Glutamatergic neuron (in vitro differentiated cells): Measurements from ENCODE around the gene MTMR2. TPM values are rescaled to one million over a fixed set of nuclear protein-coding genes. Genes with fewer than 3 reads are reported as not detected.

Experiments
- DNase-seq: peaks from one replicate; pipeline ENCODE4 v3.0.0; 2022
- H3K27ac Mint-ChIP-seq: one replicate; pipeline ENCODE4 v1.8.0; 2020; ENCODE audit warnings: mild to moderate bottlenecking, mixed read lengths, inconsistent platforms; ENCODE audit not compliant: unreplicated experiment
- H3K27me3 Mint-ChIP-seq: one replicate; pipeline ENCODE4 v1.8.0; 2020; ENCODE audit warnings: mild to moderate bottlenecking, moderate library complexity, mixed read lengths, inconsistent platforms; ENCODE audit not compliant: unreplicated experiment
- H3K36me3 Mint-ChIP-seq: one replicate; pipeline ENCODE4 v1.8.0; 2020; ENCODE audit warnings: mild to moderate bottlenecking, mixed read lengths, inconsistent platforms; ENCODE audit not compliant: unreplicated experiment
- H3K4me1 Mint-ChIP-seq: one replicate; pipeline ENCODE4 v1.8.0; 2020; ENCODE audit warnings: mild to moderate bottlenecking, low read depth, mixed read lengths, inconsistent platforms; ENCODE audit not compliant: unreplicated experiment
- H3K4me3 Mint-ChIP-seq: one replicate; pipeline ENCODE4 v1.8.0; 2020; ENCODE audit warnings: mild to moderate bottlenecking, mixed read lengths, inconsistent platforms; ENCODE audit not compliant: unreplicated experiment
- H3K9me3 Mint-ChIP-seq: one replicate; pipeline ENCODE4 v1.8.0; 2020; ENCODE audit warnings: mild to moderate bottlenecking, moderate library complexity, mixed read lengths, inconsistent platforms; ENCODE audit not compliant: unreplicated experiment
- CTCF ChIP-seq: fragments of 200-600 bp; sonication (generic); IDR thresholded peaks from one replicate; pipeline ENCODE4 v1.5.0; 2021; ENCODE audit not compliant: partially characterized antibody, unreplicated experiment
- total RNA-seq: library from RNA; stranded (reverse); fragmentation: NEBNext Ultra II Directional; extraction: Animal tissue kit (Norgen Biotek cat#: 25700); gene quantifications from one replicate; pipeline ENCODE4 v1.2.1, GENCODE V29; 2021; ENCODE audit not compliant: unreplicated experiment

Gene MTMR2
- total RNA-seq, 1 donor from 2014 or later: 47.4 TPM

- Mint-ChIP-seq H3K4me3 (no peak overlapping the region), H3K27ac (no peak overlapping the region), H3K9me3 (no peaks in the 10 kb centered on the region), H3K27me3 (no peaks in the 10 kb centered on the region), H3K36me3 (no peaks in the 10 kb centered on the region), H3K4me1 (no peaks in the 10 kb centered on the region)
- no peak for TF ChIP-seq CTCF
- no peak for DNase-seq
Measured at GRCh38 chr11:95888852-95889251, 35.1 kb downstream of the MTMR2 start.

- H3K4me1 Mint-ChIP-seq: no peaks in the 10 kb centered on the region
- H3K27ac Mint-ChIP-seq: no peak overlapping the region
- H3K9me3 Mint-ChIP-seq: no peaks in the 10 kb centered on the region
- H3K36me3 Mint-ChIP-seq: no peaks in the 10 kb centered on the region
- H3K27me3 Mint-ChIP-seq: no peaks in the 10 kb centered on the region
- DNase-seq: no peak
- H3K4me3 Mint-ChIP-seq: no peak overlapping the region
- no peak for TF ChIP-seq CTCF
Measured at GRCh38 chr11:95888439-95888838, 35.5 kb downstream of the MTMR2 start.

GRCh38 chr11:95886462-95886861, 37.4 kb downstream of the MTMR2 start:
- H3K27me3 Mint-ChIP-seq: no peaks in the 10 kb centered on the region
- H3K9me3 Mint-ChIP-seq: no peaks in the 10 kb centered on the region
- TF ChIP-seq CTCF: no peak
- no peak overlapping the region for H3K27ac Mint-ChIP-seq
- no peaks in the 10 kb centered on the region for H3K4me1 Mint-ChIP-seq
- no peaks in the 10 kb centered on the region for H3K36me3 Mint-ChIP-seq
- H3K4me3 Mint-ChIP-seq: no peak overlapping the region
- DNase-seq: no peak

GRCh38 chr11:95884802-95885201, 39.1 kb downstream of the MTMR2 start:
- Mint-ChIP-seq H3K4me3 (no peak overlapping the region), H3K27me3 (no peaks in the 10 kb centered on the region), H3K9me3 (no peaks in the 10 kb centered on the region), H3K36me3 (no peaks in the 10 kb centered on the region), H3K4me1 (no peaks in the 10 kb centered on the region), H3K27ac (no peak overlapping the region)
- TF ChIP-seq CTCF: no peak
- no peak for DNase-seq

GRCh38 chr11:95884376-95884775, 39.5 kb downstream of the MTMR2 start:
- Mint-ChIP-seq H3K27ac (no peak overlapping the region), H3K27me3 (no peaks in the 10 kb centered on the region), H3K9me3 (no peaks in the 10 kb centered on the region), H3K36me3 (no peaks in the 10 kb centered on the region), H3K4me3 (no peak overlapping the region), H3K4me1 (no peaks in the 10 kb centered on the region)
- no peak for TF ChIP-seq CTCF
- DNase-seq: no peak
